Pancreas (tissue), 10 donors: ENCODE measurements around the gene PTPRG. TPM values are rescaled to one million over a fixed set of nuclear protein-coding genes. Genes with fewer than 3 reads are reported as not detected.

Source experiments
- ATAC-seq, 4 donors: fragments of 200-7000 bp; cut with Tn5 transposase; one replicate each; pipeline versions ENCODE4 v1.8.0 to v1.9.1; 2020; ENCODE audit warnings: mild to moderate bottlenecking in 4 of 4, moderate library complexity in 4 of 4
- DNase-seq, 6 donors: peaks; one replicate each; pipeline ENCODE4 v3.0.0-alpha.2; 2020
- FAIRE-seq: peaks from 2 replicates; lab custom pipeline; 2012; peaks lifted over from hg19 to GRCh38; lab: Jason Lieb, UNC
- H3K27ac ChIP-seq, 4 donors: fragments of 200-600 bp; sonication (generic); 1 replicate in 3 of 4; 2 replicates in 1 of 4; pipeline versions ENCODE4 v1.5.0 to v1.8.0; 2020
- H3K27me3 ChIP-seq, 4 donors: fragments of 200-600 bp; one replicate each; pipeline ENCODE4 v1.8.0; 2021
- H3K36me3 ChIP-seq, 3 donors: fragments of 200-600 bp; sonication (generic) in 1 of 3; one replicate each; pipeline versions ENCODE4 v1.5.0 to v1.8.0; 2020 to 2021
- H3K4me1 ChIP-seq, 3 donors: fragments of 200-600 bp; one replicate each; pipeline ENCODE4 v1.8.0; 2021
- H3K4me3 ChIP-seq, 4 donors: fragments of 200-600 bp; sonication (generic) in 2 of 4; one replicate each; pipeline versions ENCODE4 v1.5.0 to v1.8.0; 2020 to 2021
- H3K9me3 ChIP-seq, 4 donors: fragments of 200-600 bp; one replicate each; pipeline ENCODE4 v1.8.0; 2021
- WGBS, 2 donors: extraction: QIAGEN DNeasy Blood & Tissue Kit; methylation state at CpG; one replicate each; pipeline ENCODE4 v1.1.7; 2013; 5-methylcytosine and 5-hydroxymethylcytosine counted together
- intact Hi-C, 3 donors: fragments of 100-400 bp; cut with DNase I; formaldehyde crosslinking; loops; one replicate each; pipeline versions ENCODE4 v1.11.1 to v1.14.2; 2022
- polyA plus RNA-seq, 2 donors: library from polyadenylated mRNA; stranded (reverse); fragments of 200-250 nt; gene quantifications; one replicate each; pipeline ENCODE4 v1.2.3, GENCODE V29; 2013
- total RNA-seq, 6 donors: library from RNA; stranded (reverse); fragmentation: NEBNext Ultra II Directional in 4 of 6; extraction: Animal tissue kit (Norgen Biotek cat#: 25700) in 4 of 6; gene quantifications; one replicate each; pipeline versions ENCODE4 v1.2.1 to v1.2.4, GENCODE V29; 2021 to 2023
- TF ChIP-seq, protein P1 (sequence below), 4 donors: fragments of 200-600 bp; sonication (generic) in 3 of 4; IDR thresholded peaks; one replicate each; pipeline versions ENCODE4 v1.5.0 to v1.8.0; 2021; ENCODE audit warnings: antibody characterized with exemption in 4 of 4
- donor health status: healthy with polysubstance abuse.
- donor health status: DM: no; HTN: no; CAD: no; lungs with moderate emphysema.
- donor health status: DM: no; HTN: no; CAD: no.
- donor health status: control.
- donor health status: control.
- donor health status: Bipolar disorder and iron deficiency.
- donor health status: DM: yes; HTN: yes; CAD: no.
- donor health status: DM: no; HTN: no; CAD: no.
- donor health status: DM: no; HTN: no; CAD: no.
- donor health status: DM: yes; HTN: yes; CAD: no.

The PTPRG gene
- total and polyA plus RNA-seq, 8 donors: 2.8 to 20.5 (median 9.5) TPM

DNA sequence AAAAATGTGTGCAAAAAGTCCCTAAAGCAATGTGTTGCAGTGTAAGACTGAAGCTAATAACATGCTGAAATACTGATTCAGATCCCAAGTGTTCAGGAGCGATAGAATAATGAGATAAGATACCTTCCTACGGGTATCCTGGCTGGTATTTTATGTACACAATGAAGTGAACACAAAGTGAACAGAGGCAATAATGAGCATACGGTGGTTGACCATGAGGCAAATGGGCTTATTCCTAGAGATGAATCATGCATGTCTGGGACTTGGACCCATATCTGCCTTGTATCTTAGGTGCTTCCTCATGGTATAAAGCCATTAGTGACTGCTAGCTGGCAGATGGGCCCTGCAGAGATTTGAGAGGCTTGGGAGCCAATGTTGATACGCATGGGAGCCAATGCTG, 21.5 kb downstream of the PTPRG start:
- no peaks in the 10 kb centered on the region for H3K27me3 ChIP-seq
- no peak for ATAC-seq
- FAIRE-seq: no peak
- 76 to 88% methylated on average over 4 of the region's 4 CpGs for WGBS, 2 donors
- TF ChIP-seq, protein P1, sequence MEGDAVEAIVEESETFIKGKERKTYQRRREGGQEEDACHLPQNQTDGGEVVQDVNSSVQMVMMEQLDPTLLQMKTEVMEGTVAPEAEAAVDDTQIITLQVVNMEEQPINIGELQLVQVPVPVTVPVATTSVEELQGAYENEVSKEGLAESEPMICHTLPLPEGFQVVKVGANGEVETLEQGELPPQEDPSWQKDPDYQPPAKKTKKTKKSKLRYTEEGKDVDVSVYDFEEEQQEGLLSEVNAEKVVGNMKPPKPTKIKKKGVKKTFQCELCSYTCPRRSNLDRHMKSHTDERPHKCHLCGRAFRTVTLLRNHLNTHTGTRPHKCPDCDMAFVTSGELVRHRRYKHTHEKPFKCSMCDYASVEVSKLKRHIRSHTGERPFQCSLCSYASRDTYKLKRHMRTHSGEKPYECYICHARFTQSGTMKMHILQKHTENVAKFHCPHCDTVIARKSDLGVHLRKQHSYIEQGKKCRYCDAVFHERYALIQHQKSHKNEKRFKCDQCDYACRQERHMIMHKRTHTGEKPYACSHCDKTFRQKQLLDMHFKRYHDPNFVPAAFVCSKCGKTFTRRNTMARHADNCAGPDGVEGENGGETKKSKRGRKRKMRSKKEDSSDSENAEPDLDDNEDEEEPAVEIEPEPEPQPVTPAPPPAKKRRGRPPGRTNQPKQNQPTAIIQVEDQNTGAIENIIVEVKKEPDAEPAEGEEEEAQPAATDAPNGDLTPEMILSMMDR (IDR thresholded peaks at IDR 0.05): no peak
- H3K4me3 ChIP-seq: no peak overlapping the region
- no peak for DNase-seq
- no peaks in the 10 kb centered on the region for H3K9me3 ChIP-seq
- H3K4me1 ChIP-seq: peaks cover 0 to 3% (median 0%) of the 10 kb centered on the region in 3 donors
- H3K36me3 ChIP-seq: no peaks in the 10 kb centered on the region
- no peak overlapping the region for H3K27ac ChIP-seq
- intact Hi-C loops: no loop called here

DNA sequence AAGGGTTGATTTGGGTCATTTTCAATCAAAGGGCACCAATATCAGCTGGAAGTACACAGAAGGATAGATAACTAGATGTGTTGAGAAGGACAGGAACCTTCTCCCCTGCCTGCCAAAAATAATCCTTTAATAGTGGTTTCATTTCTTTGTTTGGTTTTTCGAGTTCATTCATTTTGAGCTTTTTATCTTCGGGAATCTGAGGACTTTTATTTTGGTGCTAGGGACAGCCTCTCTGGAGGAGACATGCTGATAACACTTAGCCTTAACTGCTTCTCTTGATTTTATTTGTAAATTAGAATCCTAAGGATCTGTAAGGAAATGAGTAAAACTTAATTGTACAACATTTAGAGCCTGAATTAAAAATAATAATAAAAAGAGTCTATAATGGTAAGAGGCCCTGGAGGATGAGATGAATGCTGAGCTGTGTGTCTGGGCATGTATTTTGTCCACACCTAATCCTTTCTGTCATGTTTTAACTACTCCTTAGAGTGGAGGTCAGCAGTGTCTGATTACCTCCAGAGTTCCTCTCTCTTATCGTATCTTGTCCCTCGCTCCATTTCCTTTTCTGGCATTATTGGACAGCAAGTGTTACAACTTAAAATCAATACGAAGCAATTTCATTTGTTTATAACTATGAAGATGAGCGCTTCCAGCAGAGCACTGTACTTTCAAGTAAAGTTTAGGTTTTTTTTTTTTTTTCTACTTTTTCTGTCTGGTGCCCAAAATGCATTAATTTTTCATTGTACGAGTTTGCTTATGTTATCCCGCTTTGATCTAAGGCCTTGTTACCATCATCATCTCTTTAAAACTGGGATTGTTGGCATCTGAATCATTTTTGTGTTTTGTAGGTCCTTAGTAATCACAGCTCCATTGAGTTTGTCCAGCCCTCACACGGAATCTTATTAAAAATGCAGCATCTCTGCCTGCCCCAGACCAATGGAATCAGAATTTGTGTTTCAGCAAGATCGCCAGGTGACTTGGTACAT, 22.8 kb downstream of the PTPRG start:
- Histone ChIP-seq H3K4me3 (no peak overlapping the region), H3K36me3 (no peaks in the 10 kb centered on the region), H3K27me3 (no peaks in the 10 kb centered on the region), H3K27ac (no peak overlapping the region), H3K4me1 (no peaks in the 10 kb centered on the region), H3K9me3 (no peaks in the 10 kb centered on the region)
- intact Hi-C loops: no loop called here
- 83 to 87% methylated on average over 10 of the region's 10 CpGs for WGBS, 2 donors
- DNase-seq (no peak), ATAC-seq (no peak), FAIRE-seq (no peak)
- TF ChIP-seq, protein P1 (IDR thresholded peaks at IDR 0.05): no peak

DNA sequence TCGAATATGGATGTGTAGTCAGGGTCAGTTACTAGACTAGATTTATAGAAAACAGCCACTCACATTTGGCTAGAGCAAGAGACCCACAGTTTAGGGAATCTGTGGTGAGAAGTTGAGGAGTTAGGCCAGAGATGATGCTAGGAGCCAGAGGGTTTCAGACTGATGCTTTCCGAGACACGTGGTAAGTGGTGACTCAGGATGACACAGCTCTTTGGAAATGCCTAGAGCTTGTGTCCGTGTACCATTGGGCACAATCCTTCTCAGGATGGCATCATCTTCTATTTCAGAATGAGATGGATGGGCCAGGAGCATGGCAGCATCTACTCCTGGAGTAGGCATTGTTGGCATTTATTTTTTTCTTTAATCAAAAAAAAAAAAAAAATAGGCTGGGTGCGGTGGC, 28.5 kb downstream of the PTPRG start:
- FAIRE-seq (no peak), ATAC-seq (no peak), DNase-seq (no peak)
- Histone ChIP-seq H3K27me3 (no peaks in the 10 kb centered on the region), H3K4me1 (no peaks in the 10 kb centered on the region), H3K27ac (no peak overlapping the region), H3K36me3 (no peaks in the 10 kb centered on the region), H3K4me3 (no peak overlapping the region), H3K9me3 (no peaks in the 10 kb centered on the region)
- TF ChIP-seq, protein P1 (IDR thresholded peaks at IDR 0.05): no peak
- intact Hi-C loops: no loop called here
- WGBS, 2 donors: 92 to 97% methylated on average over 5 of the region's 5 CpGs

DNA sequence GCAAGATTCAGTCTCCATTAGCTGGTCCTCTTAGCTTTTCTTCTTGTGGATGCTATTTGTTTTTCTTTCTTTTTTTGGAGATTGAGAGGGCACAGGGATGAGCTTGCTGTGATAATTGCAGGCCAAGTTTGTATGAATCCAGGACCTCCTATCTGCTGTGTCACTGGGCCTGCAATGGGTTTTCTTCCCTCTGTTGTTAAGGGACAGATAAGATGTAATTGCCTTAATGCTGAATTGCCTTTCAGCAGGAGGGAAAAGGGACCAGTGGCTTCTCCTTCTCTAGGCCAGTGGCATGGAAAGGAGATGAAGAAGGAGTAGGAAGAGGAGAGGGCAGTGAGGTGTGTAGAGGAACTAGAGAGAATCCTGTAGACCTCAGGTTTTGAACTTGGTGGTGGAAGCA, 29.9 kb downstream of the PTPRG start:
- Histone ChIP-seq H3K4me1 (no peaks in the 10 kb centered on the region), H3K9me3 (no peaks in the 10 kb centered on the region), H3K4me3 (no peak overlapping the region), H3K27ac (no peak overlapping the region), H3K36me3 (no peaks in the 10 kb centered on the region), H3K27me3 (no peaks in the 10 kb centered on the region)
- no peak for ATAC-seq
- no peak for FAIRE-seq
- no peak for DNase-seq
- intact Hi-C loops: no loop called here
- TF ChIP-seq, protein P1 (IDR thresholded peaks at IDR 0.05): no peak
